ENCODE data around the gene PCNX2. TPM values are rescaled to one million over a fixed set of nuclear protein-coding genes. Genes with fewer than 3 reads are reported as not detected.

The PCNX2 gene
- polyA plus RNA-seq, 3 donors, result 0.29 to 7.9 (median 0.62) TPM

GRCh38 chr1:233227930-233228465 is 67.5 kb downstream of the PCNX2 start:
- WGBS (ENCODE audit: insufficient coverage), result 100% methylated on average over 1 of the region's 4 CpGs
- H3K27ac ChIP-seq (ENCODE audit: low read depth in 1 of 2, low read length in 2 of 2), result no peak overlapping the region
- Mint-ChIP-seq H3K27me3 (ENCODE audit: low read depth in 3 of 3) (no peaks in the 10 kb centered on the region), H3K9me3 (no peaks in the 10 kb centered on the region), H3K36me3 (peaks cover 7 to 14% of the 10 kb centered on the region in 2 donors), H3K27ac (no peak overlapping the region), H3K4me3 (no peak overlapping the region), H3K4me1 (peaks cover 1% of the 10 kb centered on the region)
- no peak overlapping the region for H3K4me2 ChIP-seq (replicated peaks; ENCODE audit: extremely low read depth, low read length, poor library complexity, severe bottlenecking)
- no peak overlapping the region for H3K4me3 ChIP-seq (replicated peaks in 1 of 3; ENCODE audit: low read depth in 2 of 3, low read length in 3 of 3)
- H3K9ac ChIP-seq (ENCODE audit: insufficient read depth, low read length, poor library complexity, severe bottlenecking), result no peak overlapping the region
- intact Hi-C loops (cut with micrococcal nuclease), result no loop called here
- no peak for TF ChIP-seq CTCF (IDR thresholded peaks at IDR 0.05)
- H4K20me1 ChIP-seq (ENCODE audit: insufficient read depth, low read length), result no peaks in the 10 kb centered on the region
- H3K9me3 ChIP-seq (replicated peaks in 1 of 2; ENCODE audit: control insufficient read depth in 1 of 2, insufficient read depth in 1 of 2, low read length in 2 of 2), result no peaks in the 10 kb centered on the region
- no peaks in the 10 kb centered on the region for H3K79me2 ChIP-seq (ENCODE audit: insufficient read depth, low read length)
- no peak for DNase-seq
- H3K36me3 ChIP-seq (replicated peaks in 1 of 2; ENCODE audit: control insufficient read depth in 1 of 2, insufficient read depth in 2 of 2, low read length in 2 of 2), result no peaks in the 10 kb centered on the region
- H3K27me3 ChIP-seq (ENCODE audit: control insufficient read depth in 2 of 2, insufficient read depth in 2 of 2, low read length in 2 of 2), result no peaks in the 10 kb centered on the region
- H3K4me1 ChIP-seq (ENCODE audit: control insufficient read depth in 1 of 2, insufficient read depth in 2 of 2, low read length in 2 of 2), result no peaks in the 10 kb centered on the region
- H2AFZ ChIP-seq (ENCODE audit: insufficient read depth, low read depth, low read length, poor library complexity, severe bottlenecking), result no peak overlapping the region

GRCh38 chr1:233224311-233224710 is 71.2 kb downstream of the PCNX2 start:
- Mint-ChIP-seq H3K4me3 (no peak overlapping the region), H3K27ac (no peak overlapping the region), H3K9me3 (peaks cover 0 to 9% (median 2%) of the 10 kb centered on the region in 7 donors), H3K36me3 (peaks cover 10 to 20% of the 10 kb centered on the region in 2 donors), H3K27me3 (ENCODE audit: low read depth in 3 of 3) (no peaks in the 10 kb centered on the region), H3K4me1 (no peaks in the 10 kb centered on the region)
- Histone ChIP-seq H2AFZ (ENCODE audit: insufficient read depth, low read depth, low read length, poor library complexity, severe bottlenecking) (no peak overlapping the region), H3K27me3 (ENCODE audit: control insufficient read depth in 2 of 2, insufficient read depth in 2 of 2, low read length in 2 of 2) (no peaks in the 10 kb centered on the region), H3K9me3 (replicated peaks in 1 of 2; ENCODE audit: control insufficient read depth in 1 of 2, insufficient read depth in 1 of 2, low read length in 2 of 2) (no peaks in the 10 kb centered on the region), H3K27ac (ENCODE audit: low read depth in 1 of 2, low read length in 2 of 2) (no peak overlapping the region), H3K36me3 (replicated peaks in 1 of 2; ENCODE audit: control insufficient read depth in 1 of 2, insufficient read depth in 2 of 2, low read length in 2 of 2) (peaks cover 0 to 7% of the 10 kb centered on the region in 2 donors), H3K4me3 (replicated peaks in 1 of 3; ENCODE audit: low read depth in 2 of 3, low read length in 3 of 3) (no peak overlapping the region), H3K4me1 (ENCODE audit: control insufficient read depth in 1 of 2, insufficient read depth in 2 of 2, low read length in 2 of 2) (no peaks in the 10 kb centered on the region), H4K20me1 (ENCODE audit: insufficient read depth, low read length) (no peaks in the 10 kb centered on the region), H3K4me2 (replicated peaks; ENCODE audit: extremely low read depth, low read length, poor library complexity, severe bottlenecking) (no peak overlapping the region), H3K79me2 (ENCODE audit: insufficient read depth, low read length) (no peaks in the 10 kb centered on the region), H3K9ac (ENCODE audit: insufficient read depth, low read length, poor library complexity, severe bottlenecking) (no peak overlapping the region)
- 83% methylated on average over 1 of the region's 3 CpGs for WGBS (ENCODE audit: insufficient coverage)
- TF ChIP-seq CTCF (IDR thresholded peaks at IDR 0.05), result no peak
- no peak for DNase-seq
- intact Hi-C loops (cut with micrococcal nuclease), result no loop called here

Measured in CD14-positive monocyte (primary cell).